ENCODE data around the gene KCNQ4.

Gene KCNQ4

DNA sequence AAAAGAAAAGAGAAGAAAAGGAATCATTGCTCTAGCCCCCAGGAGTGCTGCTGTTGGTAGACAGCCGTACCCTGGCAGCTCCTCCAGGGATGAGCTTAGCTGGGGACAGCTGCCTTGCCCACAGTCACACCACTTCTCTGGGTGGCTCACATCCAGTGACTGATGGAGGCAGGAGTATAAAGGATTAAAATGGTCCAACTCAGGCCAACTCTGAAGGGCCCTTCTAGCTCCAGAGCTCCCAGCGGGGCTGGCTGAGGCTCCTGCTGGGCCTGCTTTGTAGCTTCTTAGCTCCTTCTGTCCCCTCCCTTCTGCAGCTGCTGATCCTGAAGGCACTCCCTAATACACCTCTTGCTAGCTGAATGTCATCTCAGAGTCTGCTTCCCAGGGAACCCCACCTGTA is 74.2 kb downstream of the KCNQ4 start:
- no peak for DNase-seq (ENCODE audit: low read depth in 2 of 2)

DNA sequence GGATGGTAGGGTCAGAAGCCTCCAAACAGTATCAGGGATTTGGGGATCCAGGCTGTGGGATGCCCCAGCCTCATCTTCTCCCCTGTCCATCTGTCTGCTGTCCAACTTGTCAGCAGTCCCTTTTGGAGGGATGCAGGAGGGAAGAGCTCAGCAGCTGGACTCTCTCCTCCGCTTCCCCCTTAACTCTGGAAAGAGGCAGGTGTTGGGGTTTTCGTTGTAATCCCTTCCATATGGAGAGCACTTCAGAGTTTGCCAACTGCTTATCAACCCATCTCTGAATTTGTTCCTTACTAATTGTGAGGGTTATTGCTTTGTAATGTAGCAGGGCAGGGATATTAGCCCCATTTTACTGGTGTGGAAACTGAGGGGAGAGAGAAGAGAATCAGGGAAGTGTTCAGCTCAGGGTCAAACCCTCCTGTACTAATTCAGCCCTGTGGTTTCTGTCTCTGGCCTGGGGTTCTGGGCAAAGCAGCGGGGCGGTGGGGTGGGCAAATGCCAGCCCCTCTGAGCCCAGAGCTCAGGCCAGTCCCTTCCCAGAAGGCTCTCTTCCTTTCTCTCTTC is 75.3 kb downstream of the KCNQ4 start:
- no peak for DNase-seq (ENCODE audit: low read depth in 2 of 2)

DNA sequence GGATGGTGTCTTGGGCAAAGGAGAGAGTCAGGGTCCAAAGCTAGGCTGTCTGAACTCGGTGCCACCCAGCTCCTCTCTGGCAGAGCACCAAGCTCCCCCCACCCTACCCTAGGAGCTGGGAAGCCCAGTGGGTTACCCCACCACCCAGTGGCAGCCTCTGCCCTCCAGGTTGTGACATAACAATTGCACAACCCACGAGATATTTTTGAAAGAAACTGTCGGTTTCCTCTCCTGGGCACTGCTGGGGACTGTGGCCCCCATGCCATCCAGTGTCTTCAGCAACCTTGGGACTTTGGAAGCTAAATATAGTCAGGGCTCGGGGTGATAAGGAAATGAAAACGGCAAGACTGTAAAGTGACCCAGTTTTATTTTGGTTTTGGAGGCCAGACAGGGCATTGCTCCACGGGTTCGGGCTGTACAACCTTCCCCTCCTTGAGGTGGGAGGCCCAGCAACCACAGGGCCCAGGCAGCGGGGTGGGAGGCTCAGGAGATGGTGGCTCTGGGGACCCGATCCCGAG is 77.2 kb downstream of the KCNQ4 start:
- no peak for DNase-seq (ENCODE audit: low read depth in 2 of 2)

DNA sequence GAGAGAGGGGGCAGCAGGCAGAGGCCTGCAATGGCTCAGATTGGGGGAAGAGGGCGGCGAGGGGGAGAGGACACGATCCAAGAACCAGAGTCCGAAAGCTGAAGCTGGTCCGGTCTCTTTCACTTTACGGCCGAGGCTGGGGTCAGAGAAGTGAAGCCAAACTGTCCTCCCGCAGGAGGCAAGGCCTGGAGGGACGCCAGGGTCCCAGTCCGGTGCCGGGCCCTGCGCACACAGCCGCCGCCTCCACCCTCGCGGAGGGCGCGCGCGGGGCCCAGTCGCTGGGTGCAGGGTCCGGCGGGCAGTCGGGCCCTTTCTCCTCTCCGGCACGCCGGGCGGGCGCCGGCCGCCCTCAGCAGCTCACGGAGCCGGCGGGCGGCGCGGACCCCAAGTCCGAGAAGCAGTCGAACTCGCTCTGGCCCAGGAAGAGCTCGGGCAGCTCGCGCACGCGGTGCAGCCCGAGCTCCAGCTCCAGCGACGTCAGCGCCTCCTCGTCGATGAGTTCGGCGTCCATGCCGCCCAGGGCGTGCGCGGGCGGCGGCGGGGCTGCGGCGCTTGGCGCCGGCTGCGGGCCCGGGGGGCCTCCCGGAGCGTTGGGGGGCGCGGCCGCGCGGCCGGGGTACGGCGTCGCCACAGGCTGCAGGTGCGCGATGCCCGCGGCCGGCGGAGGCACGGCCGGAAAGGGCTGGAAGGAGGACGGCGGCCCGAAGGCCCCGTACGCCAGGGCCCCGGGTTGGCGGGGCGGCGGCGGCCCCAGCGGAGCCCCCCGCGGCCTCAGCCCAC is 77.8 kb downstream of the KCNQ4 start:
- DNase-seq (ENCODE audit: low read depth in 2 of 2) = no peak

DNA sequence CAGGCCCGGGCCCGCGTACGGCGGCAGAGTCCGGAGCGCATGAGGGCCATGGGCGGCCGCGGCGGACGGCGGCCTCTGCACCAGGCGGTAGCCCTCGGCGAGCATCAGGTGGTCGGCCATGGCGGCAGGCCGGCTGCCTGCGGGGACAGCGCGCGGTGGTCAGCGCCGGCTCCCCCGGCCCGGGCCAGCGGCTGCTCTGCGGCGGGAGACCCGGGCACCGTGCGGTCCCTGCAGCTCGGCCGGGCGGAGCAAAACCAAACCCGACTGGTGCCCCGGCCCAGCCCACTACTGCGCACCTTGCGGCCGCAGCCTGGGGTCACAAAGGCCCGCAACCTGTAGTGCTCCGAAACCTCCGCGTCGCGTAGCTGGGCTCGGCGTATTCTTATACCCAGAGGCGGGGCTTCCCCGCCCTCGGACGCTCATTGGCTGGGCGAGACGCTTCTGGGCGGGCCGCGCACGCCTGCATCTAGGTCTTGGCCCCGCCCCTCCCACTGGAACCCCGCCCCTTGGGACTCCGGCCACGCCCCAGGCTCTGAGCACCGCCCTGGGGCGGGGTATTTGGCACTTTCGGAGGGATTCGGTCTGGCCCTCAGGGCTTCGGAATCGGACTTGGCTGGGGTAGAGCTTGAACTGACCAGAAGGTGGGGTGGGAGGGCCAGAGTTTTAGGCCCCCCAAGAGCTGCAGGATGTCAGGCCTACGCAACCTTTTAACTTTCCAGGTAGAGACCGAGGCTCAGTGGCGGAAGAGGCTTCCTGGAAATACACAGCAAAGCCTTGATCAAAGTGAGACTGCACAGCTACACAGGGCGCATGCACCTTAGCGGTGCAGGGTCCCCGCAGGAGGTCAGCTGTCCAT is 78.6 kb downstream of the KCNQ4 start, which contains the start of gene CITED4:
TSS of gene CITED4 (minus strand) at position 356 of the 856 bp plus-strand sequence. CDS start at position 120, 236 bp downstream.
- DNase-seq (ENCODE audit: low read depth in 2 of 2) = peak; percentile 89 to 90

DNA sequence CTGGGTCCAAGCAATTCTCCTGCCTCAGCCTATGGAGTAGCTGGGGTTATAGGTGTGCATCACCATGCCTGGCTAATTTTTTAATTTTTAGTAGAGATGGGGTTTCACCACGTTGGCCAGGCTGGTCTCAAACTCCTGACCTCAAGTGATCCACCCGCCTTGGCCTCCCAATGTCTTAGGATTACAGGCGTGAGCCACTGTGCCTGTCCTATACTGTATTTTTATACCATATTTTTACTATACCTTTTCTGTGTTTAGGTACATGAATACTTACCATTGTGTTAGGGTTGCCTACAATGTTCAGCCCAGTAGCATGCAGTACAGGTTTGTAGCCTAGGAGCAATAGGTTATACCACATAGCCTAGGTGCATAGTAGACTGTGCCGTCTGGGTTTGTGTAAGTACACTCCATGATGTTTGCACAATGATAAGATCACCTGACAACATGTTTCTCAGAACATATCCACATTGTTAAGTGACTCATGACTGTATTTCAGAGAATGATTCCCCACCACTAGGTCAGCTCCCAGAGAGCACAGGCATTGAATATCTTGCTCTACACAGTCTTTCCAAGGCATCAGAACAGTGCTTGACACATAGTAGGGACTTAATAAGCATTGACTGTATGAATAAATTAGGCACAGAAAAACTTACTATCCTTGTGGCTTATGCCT is 84.6 kb downstream of the KCNQ4 start:
- DNase-seq (ENCODE audit: low read depth in 2 of 2) = no peak

DNA sequence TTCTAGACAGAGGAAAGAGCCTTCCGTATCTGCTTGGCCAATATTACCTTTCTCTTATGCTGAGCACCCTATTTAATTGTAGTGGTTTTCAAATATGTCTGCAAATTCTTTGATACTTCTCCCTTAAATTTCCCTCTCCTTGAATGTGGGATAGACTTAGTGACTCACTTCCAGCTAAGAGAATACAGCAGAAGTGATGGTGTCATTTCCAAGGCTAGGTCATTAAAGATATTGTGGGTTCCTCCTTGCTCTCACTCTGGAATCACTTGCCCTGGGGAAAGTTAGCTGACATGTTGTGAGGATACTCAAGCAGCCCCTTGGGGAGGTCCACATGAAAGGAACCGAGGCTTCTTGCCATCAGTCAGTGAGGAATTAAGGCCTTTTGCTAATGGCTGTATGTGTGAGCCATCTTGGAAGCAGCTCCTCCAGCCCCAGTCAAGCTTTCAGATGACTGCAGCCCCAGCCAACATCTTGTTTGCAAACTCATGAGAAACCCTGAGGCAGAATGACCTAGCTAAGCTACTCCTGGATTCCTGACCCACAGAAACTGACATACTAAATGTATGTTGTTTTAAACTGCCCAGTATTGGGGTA is 86.6 kb downstream of the KCNQ4 start:
- DNase-seq (ENCODE audit: low read depth in 2 of 2) = no peak

DNA sequence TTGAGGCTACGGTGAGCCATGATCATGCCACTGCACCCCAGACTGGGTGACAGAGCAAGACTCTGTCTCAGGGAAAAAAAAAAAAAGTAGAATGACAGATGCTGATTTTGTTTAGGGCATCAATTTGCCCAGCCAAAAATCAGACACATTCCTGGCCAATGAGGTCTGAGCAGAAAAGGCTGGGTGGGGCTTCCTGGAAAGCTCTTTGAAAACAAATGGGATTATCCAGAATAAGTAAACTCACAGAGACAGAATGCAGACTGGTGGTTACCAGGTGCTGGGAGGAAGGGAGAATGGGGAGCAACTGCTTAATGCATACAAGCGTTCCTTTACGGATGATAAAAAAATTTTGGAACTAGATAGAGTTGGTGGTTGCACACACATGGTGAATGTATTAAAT is 88.7 kb downstream of the KCNQ4 start:
- no peak for DNase-seq (ENCODE audit: low read depth in 2 of 2)

DNA sequence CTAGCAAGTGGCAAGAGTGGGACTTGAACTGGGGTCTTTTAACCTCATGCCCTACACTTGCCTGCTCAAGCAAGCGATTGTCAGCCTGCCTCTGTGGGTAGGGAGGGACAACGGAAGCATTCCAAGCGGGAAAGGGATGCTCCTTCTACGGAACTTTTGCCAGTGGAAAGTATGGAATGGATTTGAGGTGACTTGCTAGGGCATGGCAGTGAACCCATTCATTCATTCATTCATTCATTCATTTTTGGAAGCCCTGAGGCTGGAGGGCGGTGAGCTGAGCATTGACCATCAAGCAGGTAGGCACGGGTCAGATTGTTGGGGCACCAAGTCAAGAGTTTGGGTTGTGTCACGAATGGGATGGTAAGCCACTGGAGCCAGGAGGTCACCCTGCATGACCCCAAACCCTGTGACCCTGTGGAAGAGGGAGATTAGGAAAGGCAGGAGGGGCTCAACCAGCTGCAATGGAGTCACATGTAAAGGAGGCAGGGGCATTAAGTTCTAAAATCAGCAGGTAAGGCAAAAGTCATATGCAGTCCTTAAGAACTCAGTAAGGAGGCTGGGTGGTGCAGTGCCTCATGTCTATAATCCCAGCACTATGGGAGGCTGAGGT is 90.4 kb downstream of the KCNQ4 start:
- no peak for DNase-seq (ENCODE audit: low read depth in 2 of 2)

DNA sequence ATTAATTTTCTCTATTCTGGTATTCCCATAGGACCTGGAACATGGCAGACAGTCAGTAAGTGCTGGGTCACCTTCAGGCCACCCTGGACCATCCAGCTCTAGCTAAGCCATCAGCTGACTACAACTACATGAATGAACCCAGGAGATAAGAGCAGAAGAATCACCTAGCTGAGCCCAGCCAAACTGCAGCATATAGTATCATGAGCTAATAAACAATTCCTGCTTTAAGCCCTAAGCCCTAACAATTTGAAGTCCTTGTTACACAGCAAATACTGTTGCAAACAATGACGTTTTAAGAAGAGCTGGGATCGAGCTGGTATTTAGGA is 92.8 kb downstream of the KCNQ4 start:
- no peak for DNase-seq (ENCODE audit: low read depth in 2 of 2)

DNA sequence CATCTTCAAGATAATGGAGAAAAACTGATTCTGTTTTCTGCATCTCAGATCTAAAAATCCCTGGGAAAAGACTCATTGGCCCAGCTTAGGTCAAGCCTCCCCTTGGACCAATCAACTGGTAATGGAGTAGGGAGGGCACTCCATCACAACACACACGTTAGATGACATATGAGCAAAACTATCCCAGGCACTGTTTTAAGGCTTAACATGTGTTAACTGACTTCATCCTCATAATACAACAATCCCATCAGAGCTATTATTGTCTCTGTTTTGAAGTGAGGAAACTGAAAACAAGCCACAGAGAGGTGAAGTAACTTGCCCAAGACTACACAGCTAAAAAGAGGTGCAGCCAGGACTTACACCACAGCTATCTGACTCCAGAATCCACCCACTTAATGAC is 93.3 kb downstream of the KCNQ4 start:
- no peak for DNase-seq (ENCODE audit: low read depth in 2 of 2)

DNA sequence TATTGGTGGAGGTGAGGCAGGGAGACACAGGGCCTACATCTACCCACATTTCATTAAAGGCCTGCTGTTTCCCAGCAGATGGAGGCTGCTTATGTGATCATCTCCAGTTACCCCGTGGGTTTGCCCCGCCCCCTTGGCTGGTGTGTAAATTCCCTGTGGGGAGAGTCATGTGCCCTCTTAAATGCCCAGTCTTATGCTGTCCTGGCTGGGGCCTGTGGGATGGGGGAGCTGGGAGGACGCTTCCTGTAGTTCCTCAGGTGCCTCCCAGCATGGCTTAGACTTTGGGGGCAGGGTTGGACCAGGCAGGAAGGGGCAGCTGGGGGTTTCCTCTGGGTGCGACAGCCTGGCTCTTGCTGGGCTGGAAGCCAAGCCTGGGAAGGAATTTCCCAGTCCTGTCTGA is 94.1 kb downstream of the KCNQ4 start:
- no peak for DNase-seq (ENCODE audit: low read depth in 2 of 2)

DNA sequence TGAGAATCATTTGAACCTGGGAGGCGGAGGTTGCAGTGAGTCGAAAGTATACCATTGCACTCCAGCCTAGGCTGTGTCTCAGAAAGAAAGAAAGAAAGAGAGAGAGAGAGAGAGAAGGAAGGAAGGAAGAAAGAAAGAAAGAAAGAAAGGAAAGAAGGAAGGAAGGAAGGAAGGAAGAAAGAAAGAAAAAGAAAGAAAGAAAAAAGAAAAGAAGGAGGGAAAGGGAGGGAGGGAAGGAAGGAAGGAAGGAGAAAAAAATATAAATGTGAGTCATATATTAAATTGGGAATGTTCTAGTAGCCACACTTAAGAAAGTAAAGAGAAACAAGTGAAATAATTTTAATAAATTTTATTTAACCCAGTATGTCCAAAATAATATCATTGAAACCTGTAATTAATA is 95.3 kb downstream of the KCNQ4 start:
- no peak for DNase-seq (ENCODE audit: low read depth in 2 of 2)

DNA sequence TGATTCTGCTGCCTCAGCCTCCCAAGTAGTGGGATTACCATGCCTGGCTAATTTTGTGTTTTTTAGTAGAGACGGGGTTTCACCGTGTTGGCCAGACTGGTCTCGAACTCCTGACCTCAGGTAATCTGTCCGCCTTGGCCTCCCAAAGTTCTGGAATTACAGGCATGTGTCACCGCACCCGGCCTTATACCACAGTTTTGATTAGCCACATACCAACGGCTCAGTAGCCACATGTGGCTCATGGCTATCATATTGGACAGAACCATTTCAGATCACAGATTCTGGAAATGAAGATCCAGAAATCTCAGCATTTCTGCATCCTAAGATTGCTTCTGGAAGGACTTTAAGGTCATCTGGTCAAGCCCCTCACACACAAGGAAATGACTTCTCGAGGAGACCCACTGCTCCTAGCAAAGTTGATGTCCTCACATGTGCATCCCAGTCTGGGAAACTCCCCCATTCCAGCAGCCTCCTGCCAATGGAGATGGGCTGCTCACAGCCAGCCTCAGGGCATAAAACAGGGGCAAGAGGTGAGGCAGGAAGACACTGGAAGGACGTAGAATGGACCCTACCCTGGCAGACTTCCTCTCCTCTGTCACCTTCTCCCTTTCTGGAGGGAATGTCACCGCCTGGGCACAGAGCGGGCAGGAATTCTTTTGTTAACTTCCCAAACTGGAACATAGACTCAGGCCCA is 96.0 kb downstream of the KCNQ4 start:
- no peak for DNase-seq (ENCODE audit: low read depth in 2 of 2)

DNA sequence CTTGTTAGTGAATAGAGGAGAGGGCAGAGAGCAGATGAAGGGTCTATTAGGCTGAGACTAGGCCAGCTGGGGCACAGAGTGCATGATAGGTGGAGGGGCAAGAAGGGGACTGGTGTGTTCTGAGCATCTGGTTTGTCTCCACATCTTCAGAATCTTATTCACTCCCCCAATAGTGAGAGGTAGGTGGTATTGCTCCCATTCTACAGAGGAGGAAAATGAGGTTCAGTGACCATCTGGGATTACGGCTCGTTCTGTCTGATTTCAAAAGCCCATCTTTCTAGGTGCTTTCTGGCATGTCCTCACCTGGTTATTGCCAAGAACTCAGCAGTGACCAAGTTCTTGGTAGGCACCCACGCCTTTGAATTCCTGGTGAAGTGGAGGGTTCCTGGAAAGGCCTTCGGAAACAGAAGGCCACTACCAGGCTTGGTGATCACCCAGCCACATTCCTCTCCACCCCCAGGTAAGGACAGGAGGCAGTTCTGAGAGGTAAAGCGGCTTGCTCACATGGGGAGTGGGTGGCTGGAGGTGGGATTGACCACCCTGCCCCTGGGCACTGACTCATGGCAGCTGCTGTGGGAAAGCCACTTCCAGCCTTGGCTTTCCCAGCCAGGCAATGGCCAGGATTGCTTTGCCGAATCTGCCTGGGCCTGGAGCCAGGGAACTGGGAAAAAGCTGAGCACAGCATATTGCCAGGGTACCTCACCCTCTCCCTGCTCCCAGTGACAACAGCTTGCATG is 97.4 kb downstream of the KCNQ4 start:
- DNase-seq (ENCODE audit: low read depth in 2 of 2) = no peak

DNA sequence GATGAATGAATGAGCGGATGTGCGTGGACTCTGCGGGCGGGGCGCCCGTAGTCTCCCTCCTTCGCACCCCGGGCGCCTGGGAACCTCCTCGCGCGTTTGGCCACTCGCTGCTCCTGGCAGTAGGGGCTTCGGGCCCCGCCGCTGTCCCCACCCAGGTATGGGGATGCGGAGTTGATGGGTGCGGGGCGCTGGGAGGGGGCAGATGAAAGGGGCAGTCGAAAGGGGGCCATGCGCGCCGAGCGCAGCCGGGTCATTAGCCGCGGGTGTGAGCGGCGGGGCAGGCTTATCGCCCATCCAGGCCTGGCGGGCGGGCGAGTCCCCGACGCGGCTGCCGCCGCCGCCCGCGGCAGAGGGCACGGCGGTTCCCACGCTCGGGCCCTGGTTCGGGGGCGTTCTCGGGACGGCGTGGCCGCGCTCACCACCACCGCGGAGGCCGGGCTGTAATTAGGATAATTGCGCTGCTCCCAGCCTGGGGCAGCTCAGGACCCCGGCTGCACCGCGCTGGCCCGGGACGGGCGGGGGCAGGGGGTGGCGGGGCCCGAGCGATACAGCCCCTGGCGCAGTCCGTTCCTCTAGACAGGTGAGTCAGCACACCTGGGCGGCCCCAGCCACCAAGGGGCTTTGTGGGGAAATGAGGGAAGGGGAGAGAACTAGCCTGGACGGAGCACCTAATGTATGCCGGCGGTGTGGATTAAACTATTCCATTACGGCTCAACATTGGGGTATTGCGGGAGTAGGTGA is 100.6 kb downstream of the KCNQ4 start:
- DNase-seq (ENCODE audit: low read depth in 2 of 2) = no peak

DNA sequence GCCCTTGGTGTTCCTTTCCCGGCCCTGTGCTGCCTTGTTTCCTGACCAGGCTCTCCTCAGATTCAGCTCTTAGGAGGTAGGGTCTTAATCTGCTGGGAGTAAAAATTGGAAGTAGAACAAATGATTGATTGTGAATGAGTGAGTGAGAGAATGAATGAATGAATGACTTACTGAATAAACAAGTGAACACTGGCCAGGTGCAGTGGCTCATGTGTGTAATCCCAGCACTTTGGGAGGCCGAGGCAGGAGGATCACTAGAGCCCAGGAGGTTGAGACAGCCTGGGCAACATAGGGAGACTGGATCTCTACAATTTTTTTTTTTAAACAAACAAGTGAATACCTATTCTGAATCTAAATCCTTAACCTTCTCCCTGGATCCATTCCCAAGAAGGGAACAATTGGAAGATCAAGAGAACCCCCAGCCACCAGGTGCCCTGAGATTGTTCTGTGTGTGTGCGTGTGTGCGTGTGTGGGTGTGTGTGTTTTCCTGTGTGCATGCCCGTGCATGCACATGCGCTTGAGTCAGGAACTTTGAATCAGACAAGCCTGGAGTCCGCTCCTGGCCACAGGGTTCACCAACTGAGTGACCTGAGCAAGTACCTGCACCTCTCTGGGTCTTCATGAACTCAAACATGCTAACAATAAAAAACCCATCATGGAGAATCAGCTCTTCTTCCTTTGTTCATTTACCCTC is 102.9 kb downstream of the KCNQ4 start:
- DNase-seq (ENCODE audit: low read depth in 2 of 2) = no peak

DNA sequence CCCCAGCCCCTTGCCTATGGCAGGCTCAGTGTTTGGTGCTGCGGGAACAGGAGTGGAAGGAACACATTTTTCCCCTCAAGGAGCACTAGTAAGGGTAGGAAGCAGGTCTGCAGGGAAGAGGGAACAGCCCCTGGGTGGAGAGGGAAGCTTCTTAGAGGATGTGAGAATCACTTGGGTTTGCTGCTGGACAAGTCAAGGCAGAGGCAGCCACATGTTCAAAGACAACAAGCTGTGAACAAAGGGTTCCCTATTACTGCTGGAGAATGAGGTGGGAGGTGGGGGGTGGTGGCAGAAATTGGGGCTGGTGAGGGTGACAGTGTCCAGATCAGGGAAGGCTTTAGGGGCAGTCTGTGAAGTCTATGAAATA is 103.4 kb downstream of the KCNQ4 start:
- no peak for DNase-seq (ENCODE audit: low read depth in 2 of 2)

DNA sequence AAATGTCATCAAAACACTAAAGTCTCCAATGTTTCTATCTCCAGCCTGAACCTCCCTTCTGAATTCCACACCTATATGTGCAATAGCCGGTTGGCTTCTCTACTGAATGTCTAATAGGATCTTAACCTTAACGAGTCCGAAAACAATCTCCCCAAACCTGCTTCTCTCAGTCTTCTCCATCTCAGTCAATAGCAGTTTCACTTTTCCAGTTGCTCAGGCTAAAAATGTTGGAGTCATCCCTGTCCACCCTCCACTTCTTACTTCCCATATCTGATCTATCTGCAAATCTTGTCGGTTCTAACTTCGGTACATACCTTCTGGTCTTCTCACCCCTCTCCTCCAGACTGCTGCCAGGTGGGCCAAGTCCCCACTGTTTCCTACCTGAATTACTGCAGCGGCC is 104.1 kb downstream of the KCNQ4 start:
- no peak for DNase-seq (ENCODE audit: low read depth in 2 of 2)
